Activated B cell treated with CpG ODN at 0.5 μM for 24 hours (primary cell): ENCODE data around the gene PLEKHA7. TPM values are rescaled to one million over a fixed set of nuclear protein-coding genes. Genes with fewer than 3 reads are reported as not detected.

ENCODE experiments used
- ATAC-seq: fragments of 200-7000 bp; cut with Tn5 transposase; one replicate; pipeline ENCODE4 v1.10.0; 2021; ENCODE audit warnings: low read depth, mild to moderate bottlenecking, moderate library complexity
- CTCF ChIA-PET: fragments of 350-600 bp; sonication (Branson Sonifier 250); formaldehyde crosslinking; loops from one replicate; lab custom pipeline; 2021; ENCODE audit warnings: antibody characterized with exemption; lab: Charles Lee
- POLR2A ChIA-PET: fragments of 350-600 bp; sonication (Branson Sonifier 250); formaldehyde crosslinking; loops from one replicate; lab custom pipeline; 2021; ENCODE audit warnings: antibody characterized with exemption; lab: Charles Lee
- DNase-seq: peaks from one replicate; pipeline ENCODE4 v3.0.0; 2022
- H3K27ac Mint-ChIP-seq: one replicate; pipeline ENCODE4 v1.8.0; 2020; ENCODE audit warnings: mixed read lengths
- H3K27me3 Mint-ChIP-seq: one replicate; pipeline ENCODE4 v1.8.0; 2021; ENCODE audit warnings: mixed read lengths
- H3K36me3 Mint-ChIP-seq: one replicate; pipeline ENCODE4 v1.8.0; 2021; ENCODE audit warnings: low read depth, mixed read lengths
- H3K4me1 Mint-ChIP-seq: one replicate; pipeline ENCODE4 v1.8.0; 2021; ENCODE audit warnings: mixed read lengths
- H3K4me3 Mint-ChIP-seq: one replicate; pipeline ENCODE4 v1.8.0; 2020; ENCODE audit warnings: mild to moderate bottlenecking, mixed read lengths
- H3K9me3 Mint-ChIP-seq: one replicate; pipeline ENCODE4 v1.8.0; 2020; ENCODE audit warnings: mixed read lengths
- CTCF ChIP-seq: fragments of 200-600 bp; IDR thresholded peaks from one replicate; pipeline ENCODE4 v1.8.0; 2022; ENCODE audit warnings: antibody characterized with exemption, mild to moderate bottlenecking
- intact Hi-C: fragments of 100-400 bp; cut with micrococcal nuclease; formaldehyde crosslinking; loops from one replicate; pipeline ENCODE4 v1.15.1; 2024
- total RNA-seq: library from RNA; stranded (reverse); gene quantifications from 2 replicates; pipeline ENCODE4 v1.2.3, GENCODE V29; 2022

PLEKHA7 gene
- total RNA-seq, 1 donor from 2014 or later = 4.9 TPM

- peaks cover 5% of the 10 kb centered on the region for H3K36me3 Mint-ChIP-seq
- POLR2A ChIA-PET = no interaction called here
- no peaks in the 10 kb centered on the region for H3K9me3 Mint-ChIP-seq
- CTCF ChIA-PET = no interaction called here
- ATAC-seq = no peak
- intact Hi-C loops = no loop called here
- H3K4me3 Mint-ChIP-seq = no peak overlapping the region
- no peak for TF ChIP-seq CTCF
- DNase-seq = no peak
- peaks cover 3% of the 10 kb centered on the region for H3K27me3 Mint-ChIP-seq
- no peak overlapping the region for H3K27ac Mint-ChIP-seq
- H3K4me1 Mint-ChIP-seq = peaks cover 8% of the 10 kb centered on the region
Measured at GRCh38 chr11:16763746-16764145, 250.5 kb downstream of the PLEKHA7 start.

- Mint-ChIP-seq H3K4me1 (peaks cover 8% of the 10 kb centered on the region), H3K27ac (peak overlapping the region; percentile 64), H3K9me3 (no peaks in the 10 kb centered on the region), H3K27me3 (no peaks in the 10 kb centered on the region), H3K36me3 (peaks cover 33% of the 10 kb centered on the region), H3K4me3 (no peak overlapping the region)
- DNase-seq = no peak
- intact Hi-C loops = no loop called here
- ChIA-PET POLR2A (no interaction called here), CTCF (no interaction called here)
- ATAC-seq = no peak
- no peak for TF ChIP-seq CTCF
Measured at GRCh38 chr11:16759857-16760508, 254.2 kb downstream of the PLEKHA7 start.

- Mint-ChIP-seq H3K9me3 (no peaks in the 10 kb centered on the region), H3K4me3 (no peak overlapping the region), H3K36me3 (peaks cover 46% of the 10 kb centered on the region), H3K27ac (no peak overlapping the region), H3K27me3 (no peaks in the 10 kb centered on the region), H3K4me1 (peaks cover 8% of the 10 kb centered on the region)
- intact Hi-C loops = no loop called here
- ATAC-seq (no peak), DNase-seq (no peak)
- POLR2A ChIA-PET = no interaction called here
- CTCF ChIA-PET = no interaction called here
- no peak for TF ChIP-seq CTCF
Measured at GRCh38 chr11:16758382-16759024, 255.7 kb downstream of the PLEKHA7 start.

GRCh38 chr11:16750417-16750816 lies 263.8 kb downstream of the PLEKHA7 start:
- no peak for ATAC-seq
- intact Hi-C loops = no loop called here
- peaks cover 1% of the 10 kb centered on the region for H3K4me1 Mint-ChIP-seq
- ChIA-PET POLR2A (interaction anchor here (1.7 kb wide), 1 partner anchor 12 kb away, joined by 10 read pairs; the partner anchor contains the start of gene C11orf58), CTCF (no interaction called here)
- no peaks in the 10 kb centered on the region for H3K9me3 Mint-ChIP-seq
- H3K36me3 Mint-ChIP-seq = peaks cover 84% of the 10 kb centered on the region
- H3K4me3 Mint-ChIP-seq = no peak overlapping the region
- no peak for TF ChIP-seq CTCF
- DNase-seq = no peak
- H3K27me3 Mint-ChIP-seq = no peaks in the 10 kb centered on the region
- no peak overlapping the region for H3K27ac Mint-ChIP-seq

- no peak overlapping the region for H3K4me3 Mint-ChIP-seq
- TF ChIP-seq CTCF = no peak
- peaks cover 9% of the 10 kb centered on the region for H3K4me1 Mint-ChIP-seq
- no peak overlapping the region for H3K27ac Mint-ChIP-seq
- intact Hi-C loops = no loop called here
- no peaks in the 10 kb centered on the region for H3K9me3 Mint-ChIP-seq
- ChIA-PET POLR2A (interaction anchor here (1.7 kb wide), 1 partner anchor 11 kb away, joined by 10 read pairs; the partner anchor contains the start of gene C11orf58), CTCF (interaction anchor here (1.2 kb wide), 1 partner anchor 12 kb away, joined by 3 read pairs; no protein-coding TSS in a partner anchor)
- no peak for DNase-seq
- peaks cover 87% of the 10 kb centered on the region for H3K36me3 Mint-ChIP-seq
- ATAC-seq = no peak
- H3K27me3 Mint-ChIP-seq = no peaks in the 10 kb centered on the region
Measured at GRCh38 chr11:16749666-16750065, 264.5 kb downstream of the PLEKHA7 start.
